ENCODE measurements around the gene KCNIP1.

GRCh38 chr5:170701334-170701733, 197.5 kb downstream of the KCNIP1 start:
- TF ChIP-seq, protein P1, sequence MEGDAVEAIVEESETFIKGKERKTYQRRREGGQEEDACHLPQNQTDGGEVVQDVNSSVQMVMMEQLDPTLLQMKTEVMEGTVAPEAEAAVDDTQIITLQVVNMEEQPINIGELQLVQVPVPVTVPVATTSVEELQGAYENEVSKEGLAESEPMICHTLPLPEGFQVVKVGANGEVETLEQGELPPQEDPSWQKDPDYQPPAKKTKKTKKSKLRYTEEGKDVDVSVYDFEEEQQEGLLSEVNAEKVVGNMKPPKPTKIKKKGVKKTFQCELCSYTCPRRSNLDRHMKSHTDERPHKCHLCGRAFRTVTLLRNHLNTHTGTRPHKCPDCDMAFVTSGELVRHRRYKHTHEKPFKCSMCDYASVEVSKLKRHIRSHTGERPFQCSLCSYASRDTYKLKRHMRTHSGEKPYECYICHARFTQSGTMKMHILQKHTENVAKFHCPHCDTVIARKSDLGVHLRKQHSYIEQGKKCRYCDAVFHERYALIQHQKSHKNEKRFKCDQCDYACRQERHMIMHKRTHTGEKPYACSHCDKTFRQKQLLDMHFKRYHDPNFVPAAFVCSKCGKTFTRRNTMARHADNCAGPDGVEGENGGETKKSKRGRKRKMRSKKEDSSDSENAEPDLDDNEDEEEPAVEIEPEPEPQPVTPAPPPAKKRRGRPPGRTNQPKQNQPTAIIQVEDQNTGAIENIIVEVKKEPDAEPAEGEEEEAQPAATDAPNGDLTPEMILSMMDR (IDR thresholded peaks at IDR 0.05) = no peak
- no peak for TF ChIP-seq EP300 (IDR thresholded peaks at IDR 0.05)

All from esophagus muscularis mucosa (tissue), 3 donors.